H1 (cell line): ENCODE results near the gene NAGS. TPM values are rescaled to one million over a fixed set of nuclear protein-coding genes. Genes with fewer than 3 reads are reported as not detected.

ENCODE experiments used
- KDM1A ChIP-seq: fragments of 200-600, 300-600 bp; sonication (generic); IDR thresholded peaks from 2 replicates; pipeline ENCODE4 v1.7.1; 2016; ENCODE audit warnings: mild to moderate bottlenecking, low read length, borderline replicate concordance
- polyA plus RNA-seq, 7 experiments: library from polyadenylated mRNA; depleted of rRNA in 3 of 7; stranded (reverse) in 5 of 7; unstranded in 2 of 7; fragments of >200 nt in 5 of 7; fragments of 200-250 nt in 2 of 7; gene quantifications; 1 replicate in 5 of 7; 2 replicates in 1 of 7; 4 replicates in 1 of 7; pipeline versions ENCODE4 v1.2.1 to v1.2.3, GENCODE V29; 2011 to 2013; ENCODE audit warnings: missing spikeins in 2 of 7, mixed read lengths in 2 of 7
- total RNA-seq: library from RNA; stranded (reverse); fragmentation: NEBNext Ultra II Directional; extraction: Animal tissue kit (Norgen Biotek cat#: 25700); gene quantifications from 2 replicates; pipeline ENCODE4 v1.2.1, GENCODE V29; 2021

Gene NAGS
- total and polyA plus RNA-seq, 2 of the 8 experiments (the other 6 are each of a cell fraction or from before 2014, with no cell fraction given): 4.0 to 5.1 TPM

- TF ChIP-seq KDM1A: no peak
Observed at GRCh38 chr17:44029736-44030135, 25.3 kb downstream of the NAGS start (continued).
